Activated naive CD4-positive, alpha-beta T cell treated with anti-CD3 and anti-CD28 coated beads, Interleukin-2, amount 10 ng/mL, durations not matched to agents 7 days and 5 days (primary cell): Measurements from ENCODE around the gene RPL37A.

Experiments used
- CTCF ChIA-PET: fragments of 350-600 bp; sonication (Branson Sonifier 250); formaldehyde crosslinking; loops from one replicate; lab custom pipeline; 2021; ENCODE audit warnings: antibody characterized with exemption; lab: Charles Lee
- DNase-seq: peaks from one replicate; pipeline ENCODE4 v3.0.0-alpha.2; 2020
- H3K27ac Mint-ChIP-seq: one replicate; pipeline ENCODE4 v1.8.0; 2021; ENCODE audit warnings: mild to moderate bottlenecking, moderate library complexity, mixed read lengths
- H3K27me3 Mint-ChIP-seq: one replicate; pipeline ENCODE4 v1.8.0; 2021; ENCODE audit warnings: mild to moderate bottlenecking, mixed read lengths
- H3K36me3 Mint-ChIP-seq: one replicate; pipeline ENCODE4 v1.8.0; 2021; ENCODE audit warnings: mixed read lengths
- H3K4me1 Mint-ChIP-seq: one replicate; pipeline ENCODE4 v1.8.0; 2021; ENCODE audit warnings: mixed read lengths
- H3K4me3 Mint-ChIP-seq: one replicate; pipeline ENCODE4 v1.8.0; 2021; ENCODE audit warnings: mild to moderate bottlenecking, moderate library complexity, mixed read lengths
- H3K9me3 Mint-ChIP-seq: one replicate; pipeline ENCODE4 v1.8.0; 2021; ENCODE audit warnings: mixed read lengths

Gene RPL37A

DNA sequence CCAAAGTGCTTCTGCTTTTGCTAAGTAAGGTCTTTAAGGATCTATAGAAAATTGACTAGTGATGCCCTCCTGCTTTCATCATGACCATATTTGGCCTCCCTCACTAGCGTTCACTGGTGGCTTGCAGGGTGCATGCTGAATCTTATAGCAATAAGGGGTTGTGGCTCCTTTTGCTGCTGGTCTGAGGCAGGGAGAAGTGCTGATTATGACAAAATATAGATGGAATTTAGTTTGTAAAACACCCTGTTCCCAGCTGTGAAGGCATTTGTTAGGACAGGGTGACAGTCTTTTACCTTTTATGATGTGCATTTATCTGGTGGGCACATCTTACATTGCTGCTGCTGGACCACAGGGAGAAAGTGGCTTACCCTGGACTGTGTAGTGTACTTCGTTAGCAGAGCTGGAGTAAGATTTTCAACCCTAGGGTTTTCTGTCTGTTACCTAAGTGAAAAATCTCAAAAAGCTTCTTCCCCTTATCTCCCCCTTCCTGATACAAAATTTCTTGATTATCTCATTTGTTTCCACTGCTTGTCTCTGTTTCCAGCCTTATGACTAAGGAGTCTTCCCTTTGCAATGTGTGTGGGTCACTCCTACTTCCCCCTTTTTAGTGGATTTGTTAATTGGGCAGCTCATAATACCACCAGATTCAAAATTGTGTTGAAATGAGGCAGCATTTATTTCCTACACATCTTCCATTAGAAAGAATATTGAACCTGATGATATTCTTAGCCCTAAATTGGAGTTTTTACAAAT lies 21.2 kb upstream of the RPL37A start:
- peaks cover 47% of the 10 kb centered on the region for H3K36me3 Mint-ChIP-seq
- no peaks in the 10 kb centered on the region for H3K9me3 Mint-ChIP-seq
- peaks cover 18% of the 10 kb centered on the region for H3K4me1 Mint-ChIP-seq
- no peaks in the 10 kb centered on the region for H3K27me3 Mint-ChIP-seq
- no peak for DNase-seq
- H3K4me3 Mint-ChIP-seq = no peak overlapping the region
- CTCF ChIA-PET = no interaction called here
- no peak overlapping the region for H3K27ac Mint-ChIP-seq

DNA sequence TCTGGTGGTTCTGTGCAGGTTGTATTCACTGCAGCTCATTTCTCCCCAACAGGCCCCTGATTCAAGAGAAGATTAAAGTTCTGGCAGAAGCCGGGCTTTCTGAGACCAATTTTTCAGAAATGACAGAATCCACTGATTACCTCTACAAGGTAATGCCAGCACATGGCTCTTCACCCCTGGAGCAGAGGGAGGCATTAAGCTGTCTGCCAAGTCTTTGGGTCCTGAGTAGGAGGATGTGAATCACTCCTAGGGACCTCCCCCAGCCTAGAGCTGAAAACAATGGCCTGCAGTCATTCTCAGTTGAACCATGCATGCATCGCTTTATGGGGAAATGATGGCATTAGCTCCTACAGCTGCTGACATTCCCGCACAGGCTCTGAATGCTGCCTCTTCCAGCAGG lies 20.5 kb upstream of the RPL37A start:
- no peak for DNase-seq
- peaks cover 52% of the 10 kb centered on the region for H3K36me3 Mint-ChIP-seq
- H3K27me3 Mint-ChIP-seq = no peaks in the 10 kb centered on the region
- H3K9me3 Mint-ChIP-seq = no peaks in the 10 kb centered on the region
- CTCF ChIA-PET = no interaction called here
- H3K27ac Mint-ChIP-seq = no peak overlapping the region
- H3K4me1 Mint-ChIP-seq = peaks cover 18% of the 10 kb centered on the region
- no peak overlapping the region for H3K4me3 Mint-ChIP-seq

DNA sequence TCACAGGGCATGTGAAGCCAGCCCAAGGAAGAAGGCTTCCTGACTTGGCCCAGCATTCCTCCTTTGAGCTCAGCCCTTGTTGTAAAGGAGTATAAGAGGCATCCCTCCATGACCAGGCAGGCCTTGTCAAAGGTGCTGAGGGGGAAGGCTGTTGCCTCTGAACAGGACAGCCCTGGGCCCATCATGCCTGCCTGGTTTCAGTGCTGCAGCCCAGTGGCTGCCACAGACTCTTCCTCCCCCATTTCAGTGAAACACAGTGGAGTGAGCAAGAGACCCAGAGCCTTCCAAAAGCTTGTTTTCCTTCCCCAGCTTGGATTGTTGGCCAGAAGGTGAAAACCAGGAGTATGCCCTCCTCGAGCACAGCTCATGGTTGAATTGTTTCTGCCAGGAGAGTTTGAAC lies 19.9 kb upstream of the RPL37A start:
- peaks cover 52% of the 10 kb centered on the region for H3K36me3 Mint-ChIP-seq
- CTCF ChIA-PET = interaction anchor here (0.6 to 1.4 kb wide), 2 partner anchors 39 to 270 kb away, joined by 3 to 5 read pairs; no protein-coding TSS in a partner anchor
- H3K27ac Mint-ChIP-seq = no peak overlapping the region
- no peak overlapping the region for H3K4me3 Mint-ChIP-seq
- H3K4me1 Mint-ChIP-seq = peaks cover 18% of the 10 kb centered on the region
- H3K9me3 Mint-ChIP-seq = no peaks in the 10 kb centered on the region
- DNase-seq = no peak
- H3K27me3 Mint-ChIP-seq = no peaks in the 10 kb centered on the region

DNA sequence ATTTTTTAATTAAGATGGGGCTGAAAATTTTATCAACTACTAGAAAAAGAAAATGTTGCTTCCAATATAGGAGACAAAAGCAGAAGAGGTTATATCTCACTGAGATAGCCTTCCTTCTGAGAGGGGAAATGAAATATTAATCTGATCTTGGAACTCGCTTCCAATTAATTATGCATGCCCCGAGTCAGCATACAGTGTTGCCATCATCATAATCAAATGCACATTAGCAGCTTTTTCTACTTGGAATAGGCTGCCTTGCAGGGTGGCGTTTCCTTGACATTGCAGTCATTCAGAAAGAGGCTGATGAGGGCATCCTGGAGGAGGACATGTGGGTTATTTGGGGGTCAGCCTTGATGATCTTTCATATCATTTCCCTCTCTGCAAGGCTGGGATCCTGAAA lies 18.4 kb upstream of the RPL37A start:
- Mint-ChIP-seq H3K27ac (no peak overlapping the region), H3K9me3 (no peaks in the 10 kb centered on the region), H3K4me1 (peaks cover 11% of the 10 kb centered on the region), H3K36me3 (peaks cover 51% of the 10 kb centered on the region), H3K4me3 (no peak overlapping the region), H3K27me3 (no peaks in the 10 kb centered on the region)
- CTCF ChIA-PET = no interaction called here
- no peak for DNase-seq

DNA sequence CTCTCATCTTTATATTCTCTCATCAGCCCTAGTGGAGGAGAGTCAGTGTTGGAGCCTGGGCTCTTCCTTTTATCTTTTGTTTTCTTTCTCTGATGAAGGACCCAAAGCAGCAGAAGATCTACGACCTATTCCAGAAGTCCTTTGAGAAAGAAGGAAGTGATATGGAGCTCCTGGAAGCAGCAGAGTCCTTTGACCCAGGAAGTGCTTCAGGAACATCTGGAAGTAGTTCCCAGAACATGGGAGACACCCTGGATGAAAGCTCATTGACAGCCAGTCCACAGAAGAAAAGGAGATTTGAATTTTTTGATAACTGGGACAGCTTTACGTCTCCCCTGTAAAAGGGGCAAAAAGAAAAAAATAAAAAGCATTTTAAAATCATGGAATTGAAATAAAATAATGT lies 16.0 kb upstream of the RPL37A start:
- Mint-ChIP-seq H3K9me3 (no peaks in the 10 kb centered on the region), H3K4me1 (no peaks in the 10 kb centered on the region), H3K27ac (no peak overlapping the region), H3K27me3 (no peaks in the 10 kb centered on the region), H3K4me3 (no peak overlapping the region), H3K36me3 (peaks cover 33% of the 10 kb centered on the region)
- DNase-seq = no peak
- CTCF ChIA-PET = interaction anchor here (1.3 kb wide), 1 partner anchor 15 kb away, joined by 4 read pairs; no protein-coding TSS in a partner anchor

DNA sequence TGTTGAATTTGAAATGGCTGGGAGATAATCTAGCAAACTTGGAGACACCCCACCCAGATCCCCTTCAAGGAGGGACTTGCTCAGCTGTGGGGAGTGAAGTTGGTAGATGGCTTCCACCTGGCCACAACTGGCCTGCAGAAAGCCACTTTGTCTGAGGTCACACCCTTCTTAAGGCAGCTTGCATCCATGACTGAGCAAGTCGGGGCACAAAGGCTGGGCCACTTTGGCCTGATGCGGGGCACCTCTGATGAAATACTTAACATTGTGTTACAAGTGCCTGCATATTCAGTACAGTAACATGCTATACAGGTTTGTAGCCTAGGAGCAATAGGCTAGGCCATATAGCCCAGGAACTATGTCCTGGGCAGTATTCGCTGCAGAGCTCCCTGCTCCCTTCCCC lies 13.4 kb upstream of the RPL37A start:
- CTCF ChIA-PET = no interaction called here
- Mint-ChIP-seq H3K27me3 (no peaks in the 10 kb centered on the region), H3K4me3 (no peak overlapping the region), H3K36me3 (peaks cover 19% of the 10 kb centered on the region), H3K9me3 (no peaks in the 10 kb centered on the region), H3K27ac (no peak overlapping the region), H3K4me1 (peaks cover 5% of the 10 kb centered on the region)
- no peak for DNase-seq

DNA sequence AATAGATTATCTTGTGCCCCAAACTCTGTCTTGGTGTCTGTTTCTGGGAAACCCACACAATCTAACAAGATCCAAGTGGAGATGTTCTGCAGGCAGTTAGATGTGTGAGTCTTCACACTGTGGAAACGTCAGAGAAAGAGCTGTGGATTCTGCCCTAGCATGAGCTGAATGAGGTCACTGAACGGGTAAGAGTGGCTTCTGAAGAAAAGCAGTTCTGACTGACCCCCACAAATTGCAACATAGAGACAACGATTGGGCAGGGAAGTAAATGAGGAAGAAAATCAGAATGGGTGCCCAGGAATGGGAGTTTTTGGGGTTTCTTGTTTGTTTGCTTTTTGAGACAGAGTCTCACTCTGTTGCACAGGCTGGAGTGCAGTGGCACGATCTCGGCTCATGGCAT lies 12.9 kb upstream of the RPL37A start:
- DNase-seq = no peak
- no peak overlapping the region for H3K27ac Mint-ChIP-seq
- H3K4me1 Mint-ChIP-seq = peaks cover 5% of the 10 kb centered on the region
- CTCF ChIA-PET = no interaction called here
- peaks cover 14% of the 10 kb centered on the region for H3K36me3 Mint-ChIP-seq
- H3K9me3 Mint-ChIP-seq = no peaks in the 10 kb centered on the region
- no peaks in the 10 kb centered on the region for H3K27me3 Mint-ChIP-seq
- no peak overlapping the region for H3K4me3 Mint-ChIP-seq

DNA sequence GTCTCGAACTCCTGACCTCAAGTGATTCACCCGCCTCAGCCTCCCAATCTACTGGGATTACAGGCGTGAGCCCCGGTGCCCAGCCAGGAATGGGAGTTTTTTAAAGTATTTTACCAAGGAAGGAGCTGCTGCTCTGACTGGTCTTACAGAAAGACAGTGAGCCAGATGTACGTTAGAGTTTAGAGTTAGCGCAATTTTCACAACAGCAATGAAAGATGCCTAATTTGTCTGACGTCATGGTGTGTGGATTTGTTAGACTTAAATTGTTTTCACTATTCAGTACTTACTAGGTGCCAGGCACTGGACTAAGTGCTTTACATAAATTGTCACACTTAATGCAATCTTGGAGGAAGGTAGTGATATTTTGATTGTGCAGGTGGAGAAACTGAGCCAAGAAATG lies 12.4 kb upstream of the RPL37A start:
- DNase-seq = no peak
- Mint-ChIP-seq H3K27ac (no peak overlapping the region), H3K4me1 (peaks cover 5% of the 10 kb centered on the region), H3K9me3 (no peaks in the 10 kb centered on the region), H3K27me3 (no peaks in the 10 kb centered on the region), H3K4me3 (no peak overlapping the region), H3K36me3 (peaks cover 12% of the 10 kb centered on the region)
- CTCF ChIA-PET = no interaction called here

DNA sequence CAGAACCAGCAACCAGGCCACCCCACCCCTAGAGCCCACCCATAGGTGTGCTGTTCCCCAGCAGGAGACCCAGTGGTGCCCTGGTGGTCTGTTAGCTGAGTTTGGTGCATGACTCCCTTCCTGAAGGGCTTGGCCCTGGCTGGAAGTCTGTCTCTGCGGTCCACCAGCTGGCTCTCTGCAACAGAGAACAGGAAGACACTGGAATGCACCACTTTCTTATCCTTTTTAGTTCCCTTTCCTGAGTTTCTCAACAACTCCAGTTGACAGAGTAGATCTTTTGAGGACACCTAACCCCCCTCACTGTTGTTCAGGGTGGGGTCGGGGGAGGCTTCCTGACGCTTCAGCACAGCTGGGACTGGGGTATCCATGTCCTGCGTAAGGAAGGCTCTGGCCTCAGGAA lies 11.9 kb upstream of the RPL37A start:
- DNase-seq = no peak
- H3K9me3 Mint-ChIP-seq = no peaks in the 10 kb centered on the region
- H3K4me1 Mint-ChIP-seq = peaks cover 5% of the 10 kb centered on the region
- H3K36me3 Mint-ChIP-seq = peaks cover 11% of the 10 kb centered on the region
- CTCF ChIA-PET = no interaction called here
- no peak overlapping the region for H3K4me3 Mint-ChIP-seq
- no peak overlapping the region for H3K27ac Mint-ChIP-seq
- H3K27me3 Mint-ChIP-seq = no peaks in the 10 kb centered on the region

DNA sequence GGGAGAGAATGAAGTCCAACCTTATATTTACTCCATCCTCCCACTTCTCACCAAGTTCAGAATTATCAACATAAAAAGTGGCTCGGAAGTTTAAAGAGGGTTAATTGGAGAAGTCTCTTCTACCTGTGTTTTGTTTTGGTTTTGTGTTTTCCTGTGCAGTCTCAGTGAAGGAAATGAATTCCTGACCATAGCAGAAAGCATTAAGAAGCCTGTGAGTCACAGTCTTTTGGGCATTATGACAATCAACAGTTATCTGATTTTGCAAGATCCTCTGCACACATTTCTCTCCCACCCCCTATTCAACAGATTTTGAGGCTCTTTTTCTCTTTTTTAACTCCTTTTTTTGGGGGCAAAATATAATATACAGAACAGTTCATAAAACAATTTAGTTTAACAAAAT lies 8.6 kb upstream of the RPL37A start:
- H3K36me3 Mint-ChIP-seq = no peaks in the 10 kb centered on the region
- CTCF ChIA-PET = no interaction called here
- no peaks in the 10 kb centered on the region for H3K9me3 Mint-ChIP-seq
- no peak overlapping the region for H3K4me3 Mint-ChIP-seq
- no peak overlapping the region for H3K27ac Mint-ChIP-seq
- no peak for DNase-seq
- peaks cover 5% of the 10 kb centered on the region for H3K4me1 Mint-ChIP-seq
- no peaks in the 10 kb centered on the region for H3K27me3 Mint-ChIP-seq

DNA sequence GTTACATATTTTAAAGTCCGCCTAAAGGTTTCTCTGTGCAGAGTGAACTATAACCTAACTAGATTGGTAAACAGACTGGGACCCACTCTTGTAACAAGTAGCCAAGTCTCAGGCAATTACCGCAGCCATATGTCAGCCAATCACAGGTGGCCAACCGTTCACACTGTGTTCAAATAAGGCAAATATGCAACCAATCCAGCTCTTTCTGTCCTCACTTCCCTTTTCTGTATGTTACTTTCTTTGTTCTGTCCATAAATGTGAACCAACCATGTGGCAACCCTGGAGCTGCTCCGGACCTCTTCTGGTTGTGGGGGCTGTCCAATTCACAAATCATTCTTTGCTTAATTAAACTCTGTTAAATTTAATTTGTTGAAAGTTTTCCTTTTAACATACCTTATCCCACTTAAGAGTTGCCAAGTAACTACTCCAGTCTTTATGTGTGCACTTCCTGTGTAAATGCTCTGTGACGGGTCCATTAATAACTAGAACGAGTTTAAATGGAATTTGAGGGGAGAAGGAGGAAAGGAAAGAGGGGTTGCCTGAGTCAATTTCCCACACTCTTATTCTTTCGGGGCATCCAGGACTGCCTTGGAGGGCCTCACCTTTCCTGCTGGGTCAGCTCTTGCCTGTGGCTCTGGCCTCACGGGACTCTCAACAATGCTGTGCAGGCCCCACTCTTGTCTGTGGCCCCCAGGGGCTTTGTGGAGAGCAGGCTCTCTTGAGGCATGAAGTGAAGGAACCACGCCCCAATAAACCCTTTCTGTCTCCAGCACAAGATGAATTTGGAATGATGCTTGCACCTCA lies 6.6 kb upstream of the RPL37A start:
- DNase-seq = no peak
- H3K4me1 Mint-ChIP-seq = peaks cover 18% of the 10 kb centered on the region
- H3K27me3 Mint-ChIP-seq = no peaks in the 10 kb centered on the region
- no peaks in the 10 kb centered on the region for H3K36me3 Mint-ChIP-seq
- CTCF ChIA-PET = no interaction called here
- H3K4me3 Mint-ChIP-seq = no peak overlapping the region
- no peaks in the 10 kb centered on the region for H3K9me3 Mint-ChIP-seq
- no peak overlapping the region for H3K27ac Mint-ChIP-seq

DNA sequence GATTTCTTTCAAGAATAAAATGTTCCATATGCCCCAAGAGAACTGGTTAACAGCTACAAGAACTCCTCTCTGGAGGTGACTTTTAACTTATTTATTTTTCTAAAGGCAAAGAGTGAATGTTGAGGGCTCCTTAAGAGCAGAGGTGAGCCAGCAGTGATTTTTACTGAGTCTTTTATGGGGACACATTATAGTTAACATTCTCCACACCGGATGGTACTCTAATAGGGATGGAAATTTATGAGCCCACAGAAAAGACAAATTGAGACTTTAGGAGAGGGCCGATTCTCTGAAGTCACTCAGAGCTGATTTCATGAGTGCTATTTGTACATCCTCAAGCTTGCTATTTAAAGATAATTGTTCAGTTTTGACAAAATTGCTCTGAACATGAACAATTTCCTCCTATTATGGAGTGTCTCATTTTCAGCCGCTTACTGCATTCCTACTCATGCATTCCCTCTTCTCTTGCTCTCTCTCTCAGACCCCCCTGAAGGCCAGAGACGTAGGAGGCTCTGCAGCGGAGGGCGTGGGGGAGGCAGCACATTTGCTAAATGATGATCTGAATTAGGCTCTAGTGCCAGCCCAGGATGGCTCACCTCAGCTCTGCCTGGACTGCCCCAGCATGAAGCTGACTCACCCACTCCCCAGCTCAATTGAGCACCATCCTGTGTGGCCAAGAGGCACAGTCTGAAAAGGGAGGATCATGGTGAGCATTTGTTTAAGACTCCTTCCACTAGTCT lies 5.9 kb upstream of the RPL37A start:
- Mint-ChIP-seq H3K4me3 (no peak overlapping the region), H3K9me3 (no peaks in the 10 kb centered on the region), H3K27me3 (no peaks in the 10 kb centered on the region), H3K4me1 (peaks cover 25% of the 10 kb centered on the region), H3K36me3 (peaks cover 3% of the 10 kb centered on the region), H3K27ac (no peak overlapping the region)
- DNase-seq = no peak
- CTCF ChIA-PET = interaction anchor here (0.5 kb wide), 1 partner anchor 190 kb away, joined by 5 read pairs; no protein-coding TSS in a partner anchor

DNA sequence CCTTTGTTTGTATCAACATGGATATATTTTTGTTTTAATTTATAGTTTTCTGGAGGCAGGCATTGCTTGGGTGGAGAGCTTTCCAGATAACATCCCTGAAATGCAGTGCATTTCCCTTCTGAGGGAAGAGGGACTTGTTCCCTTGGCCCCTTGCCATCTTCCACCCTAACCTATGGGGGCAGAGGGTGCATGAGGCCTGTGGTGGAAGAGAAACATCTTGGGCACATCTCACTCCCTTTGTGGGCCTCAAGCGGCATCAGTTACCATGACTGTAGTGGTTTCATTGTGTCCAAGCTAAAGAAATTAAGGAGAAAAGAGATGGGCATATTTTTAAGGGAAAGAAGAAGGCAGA lies 5.3 kb upstream of the RPL37A start:
- Mint-ChIP-seq H3K27me3 (no peaks in the 10 kb centered on the region), H3K4me3 (no peak overlapping the region), H3K27ac (no peak overlapping the region), H3K36me3 (peaks cover 3% of the 10 kb centered on the region), H3K9me3 (no peaks in the 10 kb centered on the region), H3K4me1 (peaks cover 30% of the 10 kb centered on the region)
- CTCF ChIA-PET = interaction anchor here (0.5 kb wide), 1 partner anchor 190 kb away, joined by 5 read pairs; no protein-coding TSS in a partner anchor
- no peak for DNase-seq

DNA sequence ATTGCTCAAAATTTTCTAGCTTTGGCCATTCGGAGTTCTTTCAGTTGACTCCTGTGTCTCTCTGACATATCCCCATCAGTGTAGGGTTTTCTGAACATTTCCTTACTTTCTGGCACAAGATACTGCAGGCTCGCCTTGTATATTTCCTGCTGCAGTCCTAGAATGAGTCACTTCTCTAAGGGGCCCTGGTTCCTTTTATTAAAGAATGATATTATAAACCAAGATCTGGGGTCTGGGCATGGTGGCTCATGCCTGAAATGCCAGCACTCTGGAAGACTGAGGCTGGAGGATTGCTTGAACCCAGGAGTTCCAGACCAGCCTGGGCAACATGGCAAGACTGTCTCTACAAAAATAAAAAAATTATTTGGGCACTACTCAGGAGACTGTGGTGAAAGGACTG lies 3.0 kb upstream of the RPL37A start:
- H3K4me1 Mint-ChIP-seq = peaks cover 43% of the 10 kb centered on the region
- no peak overlapping the region for H3K4me3 Mint-ChIP-seq
- no peak for DNase-seq

More for the DNA sequence above, 3.0 kb upstream of the RPL37A start:
- Mint-ChIP-seq H3K9me3 (no peaks in the 10 kb centered on the region), H3K27ac (no peak overlapping the region), H3K36me3 (peaks cover 20% of the 10 kb centered on the region), H3K27me3 (no peaks in the 10 kb centered on the region)
- CTCF ChIA-PET = no interaction called here
